Left ventricle myocardium superior (tissue), 1 donor: ENCODE measurements around the gene MAML1. TPM values are rescaled to one million over a fixed set of nuclear protein-coding genes. Genes with fewer than 3 reads are reported as not detected.

Experiments
- ATAC-seq: fragments of 200-7000 bp; cut with Tn5 transposase; one replicate; pipeline ENCODE4 v1.9.1; 2020; ENCODE audit warnings: mild to moderate bottlenecking, moderate library complexity
- DNase-seq: peaks from one replicate; pipeline ENCODE4 v3.0.0-alpha.2; 2020
- intact Hi-C: fragments of 100-400 bp; cut with micrococcal nuclease; formaldehyde crosslinking; loops from one replicate; pipeline ENCODE4 v1.11.0; 2022
- total RNA-seq: library from RNA; stranded (reverse); fragmentation: NEBNext Ultra II Directional; extraction: Animal tissue kit (Norgen Biotek cat#: 25700); gene quantifications from one replicate; pipeline ENCODE4 v1.2.1, GENCODE V29; 2021
- donor health status: DM: no; HTN: yes; CAD: no; lungs with severe emphysema.

The MAML1 gene
- total RNA-seq, 1 donor from 2014 or later, result 13.5 TPM

- intact Hi-C loops, result no loop called here
- DNase-seq (no peak), ATAC-seq (no peak)
These were observed 67.6 kb downstream of the MAML1 start for GRCh38 chr5:179800071-179800695.

GRCh38 chr5:179800696-179801201, 68.1 kb downstream of the MAML1 start:
- ATAC-seq (no peak), DNase-seq (no peak)
- intact Hi-C loops, result no loop called here

- intact Hi-C loops, result no loop called here
- DNase-seq (peak; percentile 85), ATAC-seq (peak; percentile 22)
These were observed 68.9 kb downstream of the MAML1 start for GRCh38 chr5:179801304-179802206.

- DNase-seq (peak; percentile 58), ATAC-seq (no peak)
- intact Hi-C loops, result no loop called here
These were observed 69.7 kb downstream of the MAML1 start for GRCh38 chr5:179802207-179802883.

- DNase-seq (no peak), ATAC-seq (no peak)
- intact Hi-C loops, result no loop called here
These were observed 70.4 kb downstream of the MAML1 start for GRCh38 chr5:179802950-179803562.

GRCh38 chr5:179803651-179804554, 71.3 kb downstream of the MAML1 start:
- ATAC-seq, result no peak
- intact Hi-C loops, result no loop called here
- no peak for DNase-seq

- DNase-seq (no peak), ATAC-seq (no peak)
- intact Hi-C loops, result no loop called here
These were observed 71.9 kb downstream of the MAML1 start for GRCh38 chr5:179804555-179804947.

- DNase-seq, result peak; percentile 47
- intact Hi-C loops, result no loop called here
- peak; percentile 2 for ATAC-seq
These were observed 72.5 kb downstream of the MAML1 start for GRCh38 chr5:179805070-179805528.

- peak; percentile 73 for DNase-seq
These were observed 73.1 kb downstream of the MAML1 start for GRCh38 chr5:179805529-179806249.

GRCh38 chr5:179806250-179807048, 73.8 kb downstream of the MAML1 start, which contains the start of gene MGAT4B:
MGAT4B (minus strand) TSS chr5:179806866; CDS start chr5:179806583, 283 bp downstream.
- ATAC-seq, result peak; percentile 88
- intact Hi-C loops, result no loop called here
- peak; percentile 89 for DNase-seq

More at GRCh38 chr5:179805529-179806249, 73.1 kb downstream of the MAML1 start:
- intact Hi-C loops, result no loop called here
- peak; percentile 48 for ATAC-seq

- intact Hi-C loops, result no loop called here
- ATAC-seq, result no peak
- DNase-seq, result peak; percentile 40
These were observed 79.7 kb downstream of the MAML1 start for GRCh38 chr5:179812135-179812825.

GRCh38 chr5:179812997-179813607, 80.5 kb downstream of the MAML1 start:
- DNase-seq (no peak), ATAC-seq (no peak)
- intact Hi-C loops, result no loop called here

- no peak for DNase-seq
- intact Hi-C loops, result no loop called here
These were observed 81.5 kb downstream of the MAML1 start for GRCh38 chr5:179814090-179814489.

GRCh38 chr5:179815491-179816249, 83.0 kb downstream of the MAML1 start:
- no peak for ATAC-seq
- intact Hi-C loops, result no loop called here
- no peak for DNase-seq

More at GRCh38 chr5:179814090-179814489, 81.5 kb downstream of the MAML1 start:
- ATAC-seq, result no peak

GRCh38 chr5:179816401-179816795, 83.8 kb downstream of the MAML1 start:
- ATAC-seq, result no peak
- intact Hi-C loops, result no loop called here
- DNase-seq, result peak; percentile 34
